NCI-H2029 (cell line): Measurements from ENCODE around the gene SLC45A1.
A peak's percentile ranks its signal among the peaks of the same experiment; 100 is the strongest.
"Not testable (repeated sequence)": the region's sequence is repeated elsewhere in the genome, so short reads cannot be mapped to it uniquely, and the experiment has no call there.

ENCODE experiments used
- DNase-seq: peaks from one replicate; lab custom pipeline; 2025; lab: John Stamatoyannopoulos, UW

Gene SLC45A1

GRCh38 chr1:8367571-8368194 lies 49.8 kb downstream of the SLC45A1 start:
- no peak for DNase-seq

- DNase-seq, result no peak
Observed at GRCh38 chr1:8368956-8369639, 51.2 kb downstream of the SLC45A1 start.

GRCh38 chr1:8370046-8370881 lies 52.4 kb downstream of the SLC45A1 start:
- peak; percentile 63 for DNase-seq

- peak; percentile 45 for DNase-seq
Observed at GRCh38 chr1:8370905-8371315, 53.0 kb downstream of the SLC45A1 start.

- no peak for DNase-seq
Observed at GRCh38 chr1:8371372-8371991, 53.6 kb downstream of the SLC45A1 start.

- DNase-seq, result no peak
Observed at GRCh38 chr1:8373125-8373524, 55.2 kb downstream of the SLC45A1 start.

- peak; percentile 66 for DNase-seq
Observed at GRCh38 chr1:8373581-8374241, 55.8 kb downstream of the SLC45A1 start.

GRCh38 chr1:8374356-8374755 lies 56.4 kb downstream of the SLC45A1 start:
- no peak for DNase-seq

GRCh38 chr1:8374812-8375211 lies 56.9 kb downstream of the SLC45A1 start:
- peak; percentile 16 for DNase-seq

GRCh38 chr1:8376358-8376840 lies 58.5 kb downstream of the SLC45A1 start:
- no peak for DNase-seq

- DNase-seq, result no peak
Observed at GRCh38 chr1:8377271-8377981, 59.5 kb downstream of the SLC45A1 start.

- DNase-seq, result no peak
Observed at GRCh38 chr1:8378178-8378577, 60.3 kb downstream of the SLC45A1 start.

GRCh38 chr1:8378981-8379470 lies 61.1 kb downstream of the SLC45A1 start:
- DNase-seq, result no peak

GRCh38 chr1:8379513-8380186 lies 61.7 kb downstream of the SLC45A1 start:
- no peak for DNase-seq

- not testable (repeated sequence) for DNase-seq
Observed at GRCh38 chr1:8380310-8380709, 62.4 kb downstream of the SLC45A1 start.

- no peak for DNase-seq
Observed at GRCh38 chr1:8381618-8382017, 63.7 kb downstream of the SLC45A1 start.

GRCh38 chr1:8382051-8382505 lies 64.2 kb downstream of the SLC45A1 start:
- no peak for DNase-seq

- no peak for DNase-seq
Observed at GRCh38 chr1:8382608-8383505, 64.9 kb downstream of the SLC45A1 start.

GRCh38 chr1:8384088-8384487 lies 66.2 kb downstream of the SLC45A1 start:
- no peak for DNase-seq
